Transverse colon (tissue), 4 donors: ENCODE results near the gene GBE1.

Experiments
- CTCF ChIP-seq, 5 experiments: fragments of 200-600 bp in 3 of 5; fragments of 450-650 bp in 2 of 5; sonication (generic) in 3 of 5; IDR thresholded peaks; 1 replicate in 2 of 5; 2 replicates in 3 of 5; pipeline ENCODE4 v1.5.1; 2016 to 2017; ENCODE audit warnings: antibody characterized with exemption in 5 of 5, inconsistent platforms in 3 of 5, mild to moderate bottlenecking in 2 of 5, moderate library complexity in 1 of 5
- POLR2A ChIP-seq: fragments of 450-650 bp; IDR thresholded peaks from one replicate; pipeline ENCODE4 v1.6.1; 2016; ENCODE audit warnings: antibody characterized with exemption, mild to moderate bottlenecking, moderate library complexity
- POLR2AphosphoS5 ChIP-seq, 3 donors: sonication (generic); formaldehyde crosslinking; IDR thresholded peaks; one replicate each; pipeline ENCODE4 v1.6.1; 2016; ENCODE audit warnings: antibody characterized with exemption in 3 of 3

GRCh38 chr3:81676706-81677456, 84.6 kb downstream of the GBE1 start:
- no peak for TF ChIP-seq CTCF (IDR thresholded peaks at IDR 0.05)
- no peak for TF ChIP-seq POLR2AphosphoS5 (IDR thresholded peaks at IDR 0.05)
- no peak for TF ChIP-seq POLR2A
